Spleen (tissue), 11 donors: ENCODE measurements around the gene TRIM56. TPM values are rescaled to one million over a fixed set of nuclear protein-coding genes. Genes with fewer than 3 reads are reported as not detected.
"Not testable (repeated sequence)": the region's sequence is repeated elsewhere in the genome, so short reads cannot be mapped to it uniquely, and the experiment has no call there.

Experiments
- DNase-seq: peaks from one replicate; pipeline ENCODE4 v3.0.0-alpha.2; 2020
- H3K27ac ChIP-seq, 8 donors: fragments of 200-600 bp; sonication (generic) in 7 of 8; 1 replicate in 4 of 8; 2 replicates in 4 of 8; pipeline versions ENCODE4 v1.5.0 to v1.8.0; 2016 to 2021; ENCODE audit warnings: inconsistent platforms in 4 of 8, mild to moderate bottlenecking in 4 of 8, moderate library complexity in 1 of 8
- H3K27me3 ChIP-seq, 7 donors: fragments of 200-600 bp; sonication (generic) in 6 of 7; replicated peaks in 1 of 7; 1 replicate in 4 of 7; 2 replicates in 3 of 7; pipeline versions ENCODE4 v1.5.0 to v1.8.0; 2016 to 2021; ENCODE audit warnings: inconsistent platforms in 3 of 7, mild to moderate bottlenecking in 1 of 7
- H3K36me3 ChIP-seq, 6 donors: fragments of 200-600 bp; sonication (generic) in 5 of 6; 1 replicate in 4 of 6; 2 replicates in 2 of 6; pipeline versions ENCODE4 v1.5.0 to v1.8.0; 2016 to 2021; ENCODE audit warnings: inconsistent platforms in 2 of 6
- H3K4me1 ChIP-seq, 6 donors: fragments of 200-600 bp; sonication (generic) in 5 of 6; 1 replicate in 3 of 6; 2 replicates in 3 of 6; pipeline versions ENCODE4 v1.5.0 to v1.8.0; 2016 to 2021; ENCODE audit warnings: inconsistent platforms in 3 of 6
- H3K4me3 ChIP-seq, 8 donors: fragments of 200-600 bp; sonication (generic) in 7 of 8; 1 replicate in 4 of 8; 2 replicates in 4 of 8; pipeline versions ENCODE4 v1.5.0 to v1.8.0; 2016 to 2021; ENCODE audit warnings: inconsistent platforms in 4 of 8, mild to moderate bottlenecking in 4 of 8, moderate library complexity in 2 of 8
- H3K9me3 ChIP-seq, 8 donors: fragments of 200-600 bp; sonication (generic) in 7 of 8; 1 replicate in 4 of 8; 2 replicates in 4 of 8; pipeline versions ENCODE4 v1.5.0 to v1.8.0; 2016 to 2021; ENCODE audit warnings: inconsistent platforms in 4 of 8
- POLR2A ChIP-seq, 3 donors: fragments of 450-650 bp; IDR thresholded peaks; one replicate each; pipeline ENCODE4 v1.5.1; 2017; ENCODE audit warnings: antibody characterized with exemption in 3 of 3, mild to moderate bottlenecking in 1 of 3
- POLR2AphosphoS5 ChIP-seq, 3 donors: sonication (generic); formaldehyde crosslinking; IDR thresholded peaks; one replicate each; pipeline ENCODE4 v1.5.1; 2017; ENCODE audit warnings: antibody characterized with exemption in 3 of 3
- WGBS, 5 donors: extraction: QIAGEN DNeasy Blood & Tissue Kit in 3 of 5; methylation state at CpG; one replicate each; pipeline versions ENCODE4 v1.1.5 to v1.1.7; 2013 to 2018; 5-methylcytosine and 5-hydroxymethylcytosine counted together
- intact Hi-C: fragments of 100-400 bp; cut with DNase I; formaldehyde crosslinking; loops from one replicate; pipeline ENCODE4 v1.15.0; 2023; ENCODE audit warnings: low total_unique reads
- polyA plus RNA-seq, 3 donors: library from polyadenylated mRNA; stranded (reverse); fragments of 200-250 nt; gene quantifications; one replicate each; pipeline ENCODE4 v1.2.1, GENCODE V29; 2013
- total RNA-seq, 7 donors: library from RNA; depleted of rRNA in 3 of 7; stranded (reverse); fragments of >200 nt in 3 of 7; fragmentation: NEBNext Ultra II Directional in 4 of 7; extraction: Animal tissue kit (Norgen Biotek cat#: 25700) in 4 of 7; gene quantifications; one replicate each; pipeline versions ENCODE4 v1.1.0 to v1.2.1, GENCODE V29; 2016 to 2021
- TF ChIP-seq, protein P1 (sequence below), 11 experiments: fragments of 200-600 bp in 7 of 11; fragments of 450-650 bp in 4 of 11; sonication (generic) in 4 of 11; IDR thresholded peaks in 8 of 11; conservative IDR thresholded peaks in 3 of 11; 1 replicate in 7 of 11; 2 replicates in 4 of 11; pipeline versions ENCODE4 v1.4.0 to v1.8.0; 2016 to 2021; ENCODE audit warnings: antibody characterized with exemption in 11 of 11, inconsistent platforms in 4 of 11, mild to moderate bottlenecking in 1 of 11
- donor health status: healthy with polysubstance abuse.
- donor health status: DM: no; HTN: no; CAD: no; lungs with moderate emphysema.
- donor health status: DM: no; HTN: no; CAD: no.
- donor health status: Bipolar disorder and iron deficiency.
- donor health status: healthy.
- donor health status: DM: no; HTN: no; CAD: no.
- donor health status: DM: yes; HTN: yes; CAD: no.

The TRIM56 gene
- total and polyA plus RNA-seq, 10 donors, result 5.0 to 82.2 (median 38.5) TPM

GRCh38 chr7:101111261-101111660 lies 26.0 kb downstream of the TRIM56 start:
- TF ChIP-seq POLR2AphosphoS5 (IDR thresholded peaks at IDR 0.05), result no peak
- TF ChIP-seq, protein P1, sequence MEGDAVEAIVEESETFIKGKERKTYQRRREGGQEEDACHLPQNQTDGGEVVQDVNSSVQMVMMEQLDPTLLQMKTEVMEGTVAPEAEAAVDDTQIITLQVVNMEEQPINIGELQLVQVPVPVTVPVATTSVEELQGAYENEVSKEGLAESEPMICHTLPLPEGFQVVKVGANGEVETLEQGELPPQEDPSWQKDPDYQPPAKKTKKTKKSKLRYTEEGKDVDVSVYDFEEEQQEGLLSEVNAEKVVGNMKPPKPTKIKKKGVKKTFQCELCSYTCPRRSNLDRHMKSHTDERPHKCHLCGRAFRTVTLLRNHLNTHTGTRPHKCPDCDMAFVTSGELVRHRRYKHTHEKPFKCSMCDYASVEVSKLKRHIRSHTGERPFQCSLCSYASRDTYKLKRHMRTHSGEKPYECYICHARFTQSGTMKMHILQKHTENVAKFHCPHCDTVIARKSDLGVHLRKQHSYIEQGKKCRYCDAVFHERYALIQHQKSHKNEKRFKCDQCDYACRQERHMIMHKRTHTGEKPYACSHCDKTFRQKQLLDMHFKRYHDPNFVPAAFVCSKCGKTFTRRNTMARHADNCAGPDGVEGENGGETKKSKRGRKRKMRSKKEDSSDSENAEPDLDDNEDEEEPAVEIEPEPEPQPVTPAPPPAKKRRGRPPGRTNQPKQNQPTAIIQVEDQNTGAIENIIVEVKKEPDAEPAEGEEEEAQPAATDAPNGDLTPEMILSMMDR (IDR thresholded peaks at IDR 0.05 in 8 of 11, conservative IDR thresholded peaks at IDR 0.05 in 3 of 11), result no peak
- no peak for TF ChIP-seq POLR2A (IDR thresholded peaks at IDR 0.05)
- Histone ChIP-seq H3K27ac (peak overlapping the region; percentile 55 to 87 (median 72)), H3K36me3 (no peaks in the 10 kb centered on the region), H3K9me3 (no peaks in the 10 kb centered on the region), H3K27me3 (no peaks in the 10 kb centered on the region), H3K4me3 (no peak overlapping the region), H3K4me1 (peaks cover 0 to 36% (median 19%) of the 10 kb centered on the region in 6 donors)
- 79 to 89% (median 86%) methylated on average over 5 of the region's 5 CpGs for WGBS, 5 donors
- no peak for DNase-seq
- intact Hi-C loops, result no loop called here

- 47 to 68% (median 62%) methylated on average over 11 of the region's 11 CpGs for WGBS, 5 donors
- no peak overlapping the region for H3K4me3 ChIP-seq
- no peak for DNase-seq
- H3K4me1 ChIP-seq, result peaks cover 0 to 36% (median 17%) of the 10 kb centered on the region in 6 donors
- H3K27me3 ChIP-seq, result no peaks in the 10 kb centered on the region
- intact Hi-C loops, result no loop called here
- H3K27ac ChIP-seq, result peak overlapping the region; percentile 55 to 87 (median 72)
- no peaks in the 10 kb centered on the region for H3K36me3 ChIP-seq
- peak; percentile 61 to 85 (median 82) for TF ChIP-seq POLR2AphosphoS5 (IDR thresholded peaks at IDR 0.05)
- TF ChIP-seq, protein P1 (IDR thresholded peaks at IDR 0.05 in 8 of 11, conservative IDR thresholded peaks at IDR 0.05 in 3 of 11), result no peak
- H3K9me3 ChIP-seq, result no peaks in the 10 kb centered on the region
Measured at GRCh38 chr7:101112233-101112632, 27.0 kb downstream of the TRIM56 start.

- H3K4me3 ChIP-seq, DNase-seq, H3K9me3 ChIP-seq, H3K27me3 ChIP-seq, intact Hi-C loops, H3K36me3 ChIP-seq: not testable (repeated sequence)
- Histone ChIP-seq H3K27ac (peak overlapping the region in 5 of 8 donors; percentile 64 to 87 (median 76)), H3K4me1 (peaks cover 0 to 30% (median 14%) of the 10 kb centered on the region in 6 donors)
- WGBS, 5 donors, result 94 to 98% (median 96%) methylated on average over 7 of the region's 7 CpGs
Measured at GRCh38 chr7:101113140-101113539, 27.9 kb downstream of the TRIM56 start.

- no peak for TF ChIP-seq POLR2AphosphoS5 (IDR thresholded peaks at IDR 0.05)
- TF ChIP-seq POLR2A (IDR thresholded peaks at IDR 0.05), result no peak
- peaks cover 0 to 23% (median 8%) of the 10 kb centered on the region in 6 donors for H3K4me1 ChIP-seq
Measured at GRCh38 chr7:101113836-101114235, 28.6 kb downstream of the TRIM56 start.

DNA sequence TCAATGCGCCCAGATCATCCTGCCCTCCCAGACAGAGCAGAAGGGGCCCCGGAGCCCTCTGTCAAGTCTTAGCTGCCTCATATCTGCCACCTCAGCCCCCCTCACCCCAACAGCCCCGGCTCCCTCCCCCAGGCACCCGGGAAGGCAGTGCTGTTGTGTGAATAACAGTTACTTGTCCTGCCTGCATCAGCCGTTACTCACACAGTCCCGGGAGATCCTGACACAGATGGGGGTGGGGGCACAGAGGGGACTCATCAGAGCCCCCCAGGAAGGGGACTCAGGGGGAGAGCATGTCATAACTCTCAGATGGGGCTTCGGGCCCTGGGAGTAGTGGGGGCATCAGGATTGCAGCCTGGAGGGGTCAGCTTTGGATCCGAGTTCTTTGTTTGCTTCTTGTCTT lies 29.2 kb downstream of the TRIM56 start:
- intact Hi-C loops, result no loop called here
- TF ChIP-seq, protein P1 (IDR thresholded peaks at IDR 0.05 in 8 of 11, conservative IDR thresholded peaks at IDR 0.05 in 3 of 11), result no peak
- DNase-seq, result no peak
- Histone ChIP-seq H3K9me3 (no peaks in the 10 kb centered on the region), H3K36me3 (no peaks in the 10 kb centered on the region), H3K27me3 (peaks cover 0 to 3% (median 0%) of the 10 kb centered on the region in 7 donors), H3K4me3 (no peak overlapping the region), H3K27ac (peak overlapping the region in 2 of 8 donors; percentile 26 to 45), H3K4me1 (peaks cover 0 to 18% (median 3%) of the 10 kb centered on the region in 6 donors)
- 69 to 77% (median 76%) methylated on average over 7 to 8 of the region's 8 CpGs for WGBS, 5 donors

More at GRCh38 chr7:101113836-101114235, 28.6 kb downstream of the TRIM56 start:
- Histone ChIP-seq H3K36me3 (no peaks in the 10 kb centered on the region), H3K27me3 (no peaks in the 10 kb centered on the region), H3K4me3 (no peak overlapping the region), H3K9me3 (no peaks in the 10 kb centered on the region), H3K27ac (peak overlapping the region in 2 of 8 donors; percentile 26 to 45)
- no peak for DNase-seq
- intact Hi-C loops, result no loop called here
- 76 to 88% (median 84%) methylated on average over 11 of the region's 11 CpGs for WGBS, 5 donors
